ENCODE results near the gene CLCNKB.
"Not testable (repeated sequence)": the region's sequence is repeated elsewhere in the genome, so short reads cannot be mapped to it uniquely, and the experiment has no call there.

Gene CLCNKB

DNA sequence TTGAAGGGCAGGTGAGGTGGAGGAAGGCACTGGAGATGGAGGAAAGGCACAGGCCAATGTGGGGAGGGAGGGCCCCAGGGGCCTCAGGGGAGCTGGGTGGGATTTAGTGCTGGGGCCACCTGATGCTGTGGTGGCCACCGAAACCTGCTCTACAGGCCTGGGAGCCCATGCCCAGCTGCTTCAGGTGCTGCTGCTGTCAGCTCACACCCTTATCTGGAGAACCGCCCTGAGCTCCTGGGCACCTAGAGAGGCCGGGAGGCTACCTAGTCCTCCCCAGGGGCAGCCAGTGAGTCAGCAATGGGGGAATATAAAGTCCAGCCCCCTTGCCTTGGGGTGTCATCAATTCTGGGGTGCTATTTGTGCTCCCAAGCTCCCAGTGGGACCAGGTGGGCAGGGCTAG lies 17.7 kb downstream of the CLCNKB start:
- no peak for DNase-seq (ENCODE audit: low spot score)

DNA sequence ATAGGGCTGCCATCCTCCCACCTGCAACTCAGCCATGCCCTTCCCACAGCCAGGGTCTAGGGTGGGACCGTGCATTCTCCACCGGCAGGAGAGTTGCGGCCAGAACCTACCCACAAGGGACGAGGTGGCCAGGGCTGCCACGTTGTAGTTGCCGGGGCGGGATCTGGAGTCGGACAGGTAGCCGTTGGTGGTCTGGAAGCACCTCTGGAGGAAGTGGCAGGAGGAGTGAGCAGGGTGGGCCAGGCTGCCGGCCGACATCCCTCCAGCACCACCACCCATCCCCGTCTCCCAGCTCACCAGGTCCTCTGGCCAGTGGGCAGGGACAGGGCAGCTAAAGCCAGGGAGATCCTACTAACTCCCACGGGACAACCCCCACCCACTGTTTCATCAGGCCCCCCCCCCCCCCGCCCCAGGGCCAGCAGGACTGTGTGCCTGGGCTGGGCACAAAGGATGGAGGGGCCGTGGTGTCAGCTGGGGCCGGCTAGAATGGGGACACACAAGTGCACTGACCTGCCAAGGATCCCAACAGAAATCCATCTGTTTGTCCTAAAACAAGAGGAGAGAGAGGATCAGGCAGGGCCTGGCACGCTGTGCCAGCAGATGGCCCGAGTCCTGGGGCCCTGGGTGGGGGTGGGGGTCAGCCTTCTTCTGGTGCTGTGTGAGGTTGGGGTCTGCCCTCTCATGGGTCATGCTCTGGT lies 18.6 kb downstream of the CLCNKB start:
- not testable (repeated sequence) for DNase-seq (ENCODE audit: low spot score)

DNA sequence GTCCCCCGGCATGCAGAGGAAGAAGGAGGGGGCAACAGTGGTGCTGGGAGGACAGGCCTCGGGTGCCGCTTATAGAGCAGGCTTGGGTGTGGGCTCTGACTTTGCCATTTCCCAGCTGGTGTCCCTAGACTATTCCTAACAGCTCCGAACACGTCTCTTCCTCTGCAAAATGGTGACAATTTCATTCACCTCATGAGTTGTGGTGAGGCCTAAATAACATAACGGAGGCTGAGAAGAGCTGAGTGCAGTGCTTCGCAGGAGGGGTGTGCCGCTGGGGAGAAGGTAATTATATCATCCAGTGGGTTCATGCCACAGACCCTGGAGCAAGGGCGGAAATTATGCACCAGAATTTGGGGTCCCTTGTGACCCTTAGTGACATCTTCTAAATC lies 19.1 kb downstream of the CLCNKB start:
- not testable (repeated sequence) for DNase-seq (ENCODE audit: low spot score)

DNA sequence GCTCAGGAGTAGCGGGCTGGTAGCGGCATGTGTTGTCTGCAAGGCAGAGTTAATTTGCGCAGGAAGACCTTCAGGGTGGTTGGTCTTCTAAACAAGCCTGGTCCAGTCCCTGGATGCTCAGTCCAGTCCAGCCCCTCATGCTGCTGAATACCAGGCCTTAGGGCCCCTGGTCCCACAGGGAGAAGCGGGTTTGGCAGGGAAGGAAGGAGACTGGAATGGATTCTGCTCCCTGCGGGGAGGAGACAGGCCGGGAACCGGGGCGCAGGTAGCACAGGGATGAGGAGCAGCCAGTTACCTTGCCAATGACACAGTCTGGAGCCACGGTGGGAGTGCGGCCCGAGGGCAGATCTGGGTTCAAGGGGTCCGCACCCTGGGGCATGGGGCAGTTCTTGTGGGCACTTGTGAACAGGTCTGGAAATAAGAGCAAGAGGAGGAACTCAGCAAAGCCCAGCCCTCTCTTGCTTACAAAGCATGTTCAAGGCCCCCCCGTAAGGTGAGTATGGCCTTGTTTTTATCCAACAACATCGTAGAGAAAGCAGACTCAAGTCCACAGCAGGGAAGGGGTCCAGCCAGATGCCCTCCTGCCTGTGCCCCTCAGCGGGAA lies 19.7 kb downstream of the CLCNKB start:
- DNase-seq (ENCODE audit: low spot score), result no peak

DNA sequence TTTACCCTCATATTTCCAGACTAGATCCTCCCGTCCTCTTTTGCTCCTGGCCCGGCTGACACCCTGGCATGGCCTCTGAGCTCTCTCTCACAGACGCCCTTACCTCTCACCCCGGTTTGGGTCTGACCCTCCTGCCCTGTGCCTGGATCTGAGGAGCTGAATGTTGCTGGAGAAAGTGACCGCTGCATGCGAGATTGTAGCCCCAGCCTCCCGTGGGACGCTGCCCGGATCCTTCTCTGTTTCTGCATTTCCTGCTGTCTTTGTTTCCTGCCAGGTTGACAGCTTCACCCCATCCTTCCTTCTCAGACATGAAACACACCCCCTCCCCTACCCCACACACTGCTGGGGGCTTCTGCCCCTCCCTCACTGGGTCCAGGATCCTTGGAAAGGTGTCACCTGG lies 20.3 kb downstream of the CLCNKB start:
- no peak for DNase-seq (ENCODE audit: low spot score)

DNA sequence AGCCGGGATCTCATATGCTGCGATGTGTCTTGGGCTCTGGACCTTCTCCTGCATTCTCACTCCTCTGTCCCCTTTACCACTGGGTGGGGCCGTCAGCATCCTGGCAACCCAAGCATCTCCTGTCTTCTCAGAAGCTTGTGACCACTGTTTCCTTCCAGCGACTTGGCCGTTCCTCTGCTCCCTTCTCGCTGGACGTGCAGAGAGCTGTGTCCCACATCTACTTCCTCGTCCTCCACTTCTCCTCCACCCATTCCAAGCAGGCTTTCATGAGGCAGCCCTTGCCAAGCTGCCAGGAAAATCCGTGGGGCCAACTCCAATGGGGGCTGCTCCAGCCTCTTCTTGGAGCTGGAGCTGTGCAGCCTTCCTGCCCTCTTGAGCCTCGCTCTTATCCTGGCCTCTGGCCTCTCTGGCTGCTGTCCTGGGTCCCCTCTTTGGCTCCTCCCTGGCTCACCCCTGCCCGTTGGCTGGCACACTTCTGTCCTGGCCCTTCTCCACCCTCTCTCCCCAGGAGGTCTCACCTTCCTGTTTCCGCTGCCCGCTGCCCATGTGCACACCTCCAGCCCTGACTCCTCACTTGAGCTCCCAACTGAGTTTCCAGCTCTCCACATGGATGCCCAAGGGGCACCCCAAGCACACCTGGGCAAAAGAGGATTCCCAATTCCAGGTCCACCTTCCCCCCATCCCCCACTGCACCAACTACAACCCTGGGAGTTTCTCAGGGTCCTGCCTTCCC lies 21.1 kb downstream of the CLCNKB start:
- DNase-seq (ENCODE audit: low spot score), result no peak

DNA sequence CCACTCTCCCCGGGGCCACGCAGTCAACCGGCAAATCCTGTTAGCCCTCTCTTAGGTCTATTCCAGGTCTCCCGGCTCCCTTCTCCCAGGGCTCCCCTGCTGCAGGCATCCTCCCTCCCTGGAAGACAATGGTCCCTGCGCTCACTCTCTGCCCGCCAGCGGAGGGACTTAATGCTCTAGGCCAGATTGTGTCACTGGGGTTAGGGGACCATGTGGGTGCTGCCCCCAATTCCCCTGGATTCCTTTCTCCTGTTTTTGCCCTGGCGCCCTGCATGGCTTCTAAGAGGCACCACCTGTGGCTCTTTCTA lies 21.6 kb downstream of the CLCNKB start:
- DNase-seq (ENCODE audit: low spot score), result no peak

DNA sequence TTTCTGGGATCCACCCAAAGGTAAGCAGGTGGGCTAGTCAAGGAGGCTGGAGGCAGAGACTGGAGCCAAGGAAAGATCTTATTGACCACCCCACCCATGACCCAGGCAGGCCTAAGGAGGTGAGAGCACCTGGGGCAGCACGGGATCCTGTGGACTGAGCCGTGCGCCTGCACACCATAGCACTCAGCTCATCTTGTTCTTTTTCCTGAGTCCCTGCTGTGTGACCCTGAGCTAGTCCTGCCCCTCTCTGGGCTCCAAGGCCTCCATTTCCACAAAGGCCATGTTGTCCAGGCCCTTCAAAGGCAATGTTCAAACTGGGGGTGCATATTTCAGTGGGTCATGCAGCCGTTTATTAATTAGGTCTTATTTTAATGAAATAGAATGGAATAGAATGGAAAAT lies 22.7 kb downstream of the CLCNKB start:
- DNase-seq (ENCODE audit: low spot score), result no peak

DNA sequence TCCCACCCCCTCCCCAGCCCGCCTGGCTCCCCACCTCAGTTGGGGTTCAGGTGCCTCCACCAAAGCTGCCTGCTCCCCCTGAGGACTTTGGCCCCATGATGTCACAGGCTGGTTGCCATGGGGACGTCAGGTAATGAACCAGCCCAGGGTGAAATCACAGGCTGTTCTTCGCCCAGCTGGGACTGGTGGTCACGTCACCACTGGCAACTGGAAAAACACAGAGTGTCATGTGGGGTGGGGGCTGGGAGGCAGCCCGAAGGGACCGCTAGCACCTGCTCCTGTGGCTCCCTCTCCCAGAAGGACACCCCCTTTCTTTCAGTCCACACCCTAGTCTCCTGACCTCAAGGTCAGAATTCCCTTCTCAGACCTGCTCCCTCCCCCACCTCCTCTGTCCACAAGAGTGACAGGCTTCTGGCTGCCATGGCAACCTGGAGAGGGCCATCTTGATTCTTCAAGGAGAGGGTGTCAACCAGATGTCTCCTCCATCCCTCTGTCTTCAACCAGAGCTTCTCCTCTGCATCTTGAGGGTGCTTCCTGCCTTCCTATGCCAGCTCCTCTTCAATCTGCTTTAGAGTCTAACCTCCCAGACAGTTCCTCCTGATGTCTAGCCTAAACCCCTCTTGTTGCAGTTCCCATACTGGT lies 23.7 kb downstream of the CLCNKB start:
- no peak for DNase-seq (ENCODE audit: low spot score)

DNA sequence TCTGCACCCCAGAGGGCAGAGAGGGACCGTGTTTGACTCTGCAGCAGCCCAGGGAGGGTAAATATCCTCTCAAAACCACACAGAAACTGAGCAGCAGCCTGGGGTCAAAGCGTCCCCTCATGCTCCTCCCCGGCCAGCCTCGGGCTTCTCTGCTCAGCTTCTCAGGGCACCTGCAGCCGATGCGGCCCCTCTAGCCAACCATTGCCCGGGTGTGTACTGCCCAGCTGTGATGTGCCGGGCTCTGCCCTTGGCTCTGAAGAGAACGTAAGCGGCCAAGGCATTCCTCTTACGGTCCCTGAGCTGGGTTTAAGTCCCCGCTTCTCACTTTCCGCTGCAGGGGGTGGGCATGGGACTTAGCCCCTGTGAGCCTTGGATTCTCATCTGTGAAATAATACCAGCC lies 24.4 kb downstream of the CLCNKB start:
- no peak for DNase-seq (ENCODE audit: low spot score)

DNA sequence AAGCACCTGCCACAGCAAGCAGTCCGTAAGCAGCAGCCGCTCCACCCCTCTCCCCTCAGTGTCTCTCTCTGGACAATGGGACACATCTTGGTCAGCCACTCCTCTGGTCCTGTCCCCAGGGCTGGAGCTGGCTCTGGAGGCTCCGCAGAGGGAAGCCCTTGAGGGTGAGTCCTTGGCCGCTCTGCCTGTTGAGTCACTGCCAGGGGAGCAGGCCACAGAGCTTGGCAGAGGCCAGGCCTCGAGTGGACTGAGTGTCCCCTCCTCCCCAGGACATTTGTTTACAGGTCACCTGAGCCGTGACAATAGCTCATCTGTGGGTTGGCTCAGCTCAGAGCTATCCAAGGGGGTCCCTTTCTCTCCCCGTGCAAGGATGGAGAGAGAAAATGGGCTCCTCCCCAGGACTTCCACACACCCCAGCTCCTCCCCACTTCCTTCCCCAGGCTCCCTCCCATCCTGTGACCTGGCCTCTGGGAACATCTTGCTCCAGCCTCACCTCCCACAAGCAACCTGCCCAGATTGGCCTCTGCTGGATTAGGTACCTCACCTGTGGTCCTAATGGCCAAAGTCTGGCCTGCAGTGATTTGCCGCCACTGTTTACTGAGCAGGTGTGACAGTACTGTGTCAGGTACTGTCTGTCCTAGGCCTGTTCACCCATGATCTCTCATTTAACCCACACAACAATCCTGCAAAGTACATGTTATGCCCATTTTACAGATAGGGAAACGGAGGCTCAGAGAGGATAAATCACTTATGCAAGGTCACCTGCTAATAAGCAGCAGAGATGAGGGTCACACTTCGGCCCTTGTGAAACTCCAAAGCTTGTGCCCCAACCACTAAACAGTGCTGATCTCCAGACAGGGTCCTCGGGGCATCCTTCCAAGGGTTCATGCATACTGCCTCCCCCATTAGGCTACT lies 25.0 kb downstream of the CLCNKB start:
- DNase-seq (ENCODE audit: low spot score), result no peak

DNA sequence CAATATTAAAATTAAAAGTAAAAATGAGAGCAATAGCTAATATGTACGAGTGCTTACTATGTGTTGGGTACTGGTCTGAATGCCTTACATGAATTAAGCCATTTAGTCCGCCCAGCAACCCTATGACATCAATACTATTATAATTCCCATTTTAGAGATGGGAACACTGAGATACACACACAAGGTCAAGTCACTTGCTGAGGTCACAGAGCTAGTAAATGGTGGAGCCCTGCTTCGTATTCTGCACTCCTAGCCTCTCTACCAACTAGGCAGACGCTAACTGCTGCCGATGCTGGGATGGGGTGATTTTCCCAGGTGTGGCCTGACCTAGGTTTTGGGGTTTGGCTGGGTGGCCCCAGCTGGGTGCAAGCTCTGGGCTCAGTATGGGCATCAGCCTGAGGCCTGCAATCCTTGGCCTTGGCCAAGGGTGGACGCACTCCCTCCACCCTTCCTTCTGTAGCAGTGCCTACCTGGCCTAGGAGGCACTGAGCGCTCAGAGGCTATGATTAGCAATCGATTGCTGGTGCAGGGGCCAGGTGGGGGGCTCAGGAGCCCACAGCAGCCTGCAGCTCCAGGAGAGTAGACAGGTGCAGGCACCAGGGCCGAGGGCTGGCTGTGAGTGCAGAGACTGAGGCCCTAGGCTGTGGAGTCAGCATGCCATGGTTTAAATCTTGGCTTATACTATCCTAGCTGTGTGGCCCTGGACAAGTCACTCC lies 27.2 kb downstream of the CLCNKB start:
- no peak for DNase-seq (ENCODE audit: low spot score)

DNA sequence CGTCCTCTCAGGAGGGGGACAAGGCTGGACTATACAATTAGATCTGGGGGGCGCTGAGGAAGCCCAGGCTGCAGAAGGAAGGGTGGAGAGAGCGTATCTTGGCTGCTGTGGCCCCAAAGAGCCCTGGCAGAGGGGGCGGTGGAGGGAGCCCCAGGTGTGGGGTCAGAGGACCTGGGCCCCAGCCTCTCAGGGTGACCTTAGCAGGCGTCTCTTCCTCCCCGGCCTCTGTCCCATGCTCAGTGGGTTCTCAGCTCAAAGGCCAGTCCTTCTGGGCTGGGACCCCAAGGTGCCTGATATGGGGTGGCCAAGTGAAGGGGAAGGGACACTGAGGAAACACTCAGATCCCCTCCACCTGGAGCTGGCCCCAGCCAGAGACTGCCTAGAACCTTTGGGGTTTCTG lies 28.0 kb downstream of the CLCNKB start:
- DNase-seq (ENCODE audit: low spot score), result no peak

DNA sequence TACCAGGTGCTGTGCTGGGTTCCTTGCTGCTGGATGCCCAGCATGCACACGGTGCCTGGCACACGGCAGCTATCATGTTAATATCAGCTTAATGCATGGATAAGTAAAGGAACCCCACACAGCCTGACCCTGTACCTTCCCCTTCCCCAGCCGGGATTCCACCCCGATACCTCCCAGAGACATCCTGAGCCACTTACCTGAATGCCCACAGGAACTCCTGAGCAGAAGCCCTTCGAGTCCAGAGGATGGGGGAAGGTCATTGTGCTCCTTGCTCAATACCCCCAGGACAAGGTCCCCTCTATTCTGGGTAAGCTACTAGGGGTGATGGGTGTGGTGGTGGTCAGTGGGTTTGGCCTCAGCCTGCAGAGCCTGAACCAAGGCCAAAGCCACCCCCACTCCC lies 28.5 kb downstream of the CLCNKB start:
- DNase-seq (ENCODE audit: low spot score), result no peak

DNA sequence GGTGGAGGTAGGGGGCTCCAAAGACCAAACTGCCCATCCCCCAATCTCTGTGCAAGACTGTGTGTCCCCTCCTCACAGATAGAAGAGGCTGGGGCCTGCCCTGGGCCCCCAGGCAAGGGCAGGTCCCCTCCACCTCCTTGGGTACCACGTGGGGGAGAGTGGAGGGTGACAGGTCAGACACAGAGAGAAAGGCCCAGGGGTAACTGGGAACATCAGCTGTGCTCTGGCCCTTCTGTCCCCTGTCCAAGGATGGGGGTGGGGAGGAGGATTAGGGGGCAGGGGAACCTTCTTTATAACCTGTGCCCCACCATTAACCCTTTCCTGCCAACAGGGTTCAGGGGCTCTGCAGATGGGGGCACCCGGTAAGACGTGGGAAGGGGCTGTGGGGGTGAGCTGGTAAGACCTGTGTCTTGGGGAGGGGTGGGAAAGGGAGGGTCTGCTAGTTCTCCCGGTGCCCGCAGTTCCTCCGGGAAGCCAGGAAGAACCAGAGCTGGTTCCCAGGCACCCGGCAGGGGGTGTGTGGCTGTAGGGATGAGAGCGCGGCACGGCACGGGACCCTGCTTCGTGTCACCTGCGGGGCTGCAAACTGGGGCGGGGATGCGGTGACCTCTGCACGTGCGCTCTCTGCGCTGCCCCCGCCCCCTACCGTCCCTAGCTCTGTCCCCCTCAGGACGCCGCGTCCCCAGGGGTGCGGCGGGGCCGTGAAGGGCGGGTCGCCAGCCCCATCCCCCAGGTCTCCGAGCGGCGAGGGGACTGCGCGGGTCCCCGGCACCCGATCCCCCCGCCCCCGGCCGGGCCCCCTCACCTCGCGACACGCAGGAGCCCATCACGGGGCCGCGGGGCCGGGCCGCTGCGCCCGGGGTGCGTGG lies 29.3 kb downstream of the CLCNKB start:
- no peak for DNase-seq (ENCODE audit: low spot score)

DNA sequence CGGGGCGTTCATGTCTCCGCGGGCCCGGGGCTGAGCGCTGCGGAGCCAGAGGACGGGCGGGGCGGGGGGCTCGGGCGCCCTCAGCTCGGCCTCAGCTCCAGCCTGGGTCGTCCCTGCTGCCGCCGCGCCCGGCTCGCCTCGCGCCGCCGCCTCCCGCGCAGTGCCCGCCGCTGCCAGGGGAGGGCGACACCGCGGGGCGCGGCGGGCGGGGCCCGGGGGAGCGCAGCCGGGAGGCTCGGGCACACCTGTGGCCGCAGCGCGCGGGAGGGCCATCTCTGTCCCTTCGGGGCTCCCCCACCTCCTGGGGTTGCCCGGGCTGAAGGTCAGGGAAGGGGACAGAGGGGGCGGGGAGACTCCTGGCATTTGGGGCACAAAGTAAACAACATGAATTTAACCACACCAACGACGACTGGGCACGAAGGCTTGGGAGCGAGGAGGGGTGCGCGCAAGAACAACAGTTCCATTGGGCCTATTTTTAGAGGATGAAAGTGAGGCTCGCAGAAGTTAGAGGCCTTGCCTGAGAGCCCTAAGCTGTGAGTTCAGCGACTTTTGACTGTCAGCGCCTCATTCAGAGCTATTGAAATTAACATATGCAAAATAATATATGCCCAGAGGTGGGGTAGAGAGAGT lies 30.0 kb downstream of the CLCNKB start, which contains the start of gene FAM131C:
FAM131C (minus strand) TSS at position 162 of the 630 bp plus-strand sequence. CDS start 209 bp downstream, outside the sequence.
- no peak for DNase-seq (ENCODE audit: low spot score)

DNA sequence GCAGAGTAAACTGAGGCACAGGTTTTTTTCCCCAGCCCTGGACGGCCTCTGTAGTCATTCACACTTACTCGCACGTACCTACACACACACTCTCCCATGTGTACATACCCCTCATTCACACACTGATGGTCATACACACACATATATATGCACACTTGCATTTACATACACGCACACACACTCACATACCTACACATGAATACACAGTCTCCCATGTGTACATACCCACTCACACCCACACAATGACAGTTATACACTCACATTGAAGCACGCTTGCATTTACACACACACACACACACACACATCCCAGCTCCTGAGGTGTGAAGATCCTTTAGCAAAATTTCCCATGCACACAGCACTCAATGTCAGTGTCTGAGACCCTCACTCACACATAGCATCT lies 30.6 kb downstream of the CLCNKB start:
- DNase-seq (ENCODE audit: low spot score), result no peak

DNA sequence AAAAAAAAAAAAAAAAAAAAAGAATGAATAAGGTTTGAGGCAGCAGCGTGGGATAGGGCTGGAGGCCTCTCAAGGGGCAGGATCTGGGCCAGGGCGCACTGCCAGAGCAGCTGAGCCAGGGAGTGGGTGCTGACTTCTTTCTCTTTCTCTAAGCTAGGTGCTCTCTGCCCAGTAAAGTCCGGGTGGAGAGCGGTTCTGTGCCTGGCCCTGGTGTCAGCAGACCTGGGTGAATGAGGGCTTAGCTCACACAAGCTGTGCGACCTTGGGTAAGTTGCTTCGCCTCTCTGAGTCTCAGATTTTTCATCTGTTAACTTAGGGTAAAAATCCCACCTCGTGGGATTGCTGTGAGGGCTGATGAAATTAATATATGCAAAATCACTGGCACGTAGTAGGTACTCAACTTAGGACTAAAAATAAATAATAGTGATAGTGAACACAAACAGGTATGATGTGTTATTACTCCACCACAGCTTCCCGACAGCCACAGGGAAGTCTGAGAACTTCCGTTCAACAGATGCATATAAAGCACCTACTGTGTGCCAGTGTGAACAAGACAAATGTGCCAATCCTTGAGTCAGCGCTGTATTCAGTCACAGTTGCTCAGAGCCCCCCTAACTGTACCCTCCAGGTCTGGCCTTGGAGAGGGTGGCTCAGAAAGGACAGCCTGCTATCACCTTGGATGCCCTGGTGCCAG lies 31.9 kb downstream of the CLCNKB start:
- DNase-seq (ENCODE audit: low spot score), result no peak
